Endodermal cell (in vitro differentiated cells): Measurements from ENCODE around the gene SMIM23. TPM values are rescaled to one million over a fixed set of nuclear protein-coding genes. Genes with fewer than 3 reads are reported as not detected.

Experiments used
- DNase-seq: peaks from one replicate; pipeline ENCODE4 v3.0.0-alpha.2; 2017
- H3K27ac ChIP-seq: 2 replicates; pipeline ENCODE4 v1.5.1; 2013; ENCODE audit warnings: mild to moderate bottlenecking, low read depth, low read length, moderate library complexity
- H3K27me3 ChIP-seq: 2 replicates; pipeline ENCODE4 v1.6.1; 2013; ENCODE audit warnings: mild to moderate bottlenecking, low read length, moderate library complexity; ENCODE audit not compliant: insufficient read depth, control insufficient read depth, poor library complexity, severe bottlenecking
- H3K36me3 ChIP-seq: 2 replicates; pipeline ENCODE4 v1.7.0; 2013; ENCODE audit warnings: mild to moderate bottlenecking, low read length, moderate library complexity; ENCODE audit not compliant: control insufficient read depth, insufficient read depth
- H3K4me1 ChIP-seq: one replicate; pipeline ENCODE4 v1.7.0; 2013; ENCODE audit warnings: low read length; ENCODE audit not compliant: control insufficient read depth, insufficient read depth
- H3K4me3 ChIP-seq: 2 replicates; pipeline ENCODE4 v1.5.1; 2013; ENCODE audit warnings: mild to moderate bottlenecking, low read length, moderate library complexity
- H3K9ac ChIP-seq: 2 replicates; pipeline ENCODE4 v1.6.1; 2013; ENCODE audit warnings: mild to moderate bottlenecking, low read length, moderate library complexity; ENCODE audit not compliant: poor library complexity, severe bottlenecking; ENCODE audit errors: extremely low read depth
- H3K9me3 ChIP-seq: 2 replicates; pipeline ENCODE4 v1.6.1; 2013; ENCODE audit warnings: mild to moderate bottlenecking, low read length, moderate library complexity; ENCODE audit not compliant: control insufficient read depth
- H3K27ac Mint-ChIP-seq: 2 replicates; pipeline ENCODE4 v1.8.0; 2020; ENCODE audit warnings: mixed read lengths
- H3K27me3 Mint-ChIP-seq: 2 replicates; pipeline ENCODE4 v1.8.0; 2021; ENCODE audit warnings: mild to moderate bottlenecking, mixed read lengths; ENCODE audit not compliant: insufficient read depth
- H3K36me3 Mint-ChIP-seq: 2 replicates; pipeline ENCODE4 v1.8.0; 2020; ENCODE audit warnings: low read depth, mixed read lengths
- H3K4me1 Mint-ChIP-seq: 2 replicates; pipeline ENCODE4 v1.8.0; 2020; ENCODE audit warnings: mixed read lengths
- H3K4me3 Mint-ChIP-seq: 2 replicates; pipeline ENCODE4 v1.8.0; 2020; ENCODE audit warnings: mild to moderate bottlenecking, moderate library complexity, mixed read lengths
- H3K9me3 Mint-ChIP-seq: 2 replicates; pipeline ENCODE4 v1.8.0; 2020; ENCODE audit warnings: mild to moderate bottlenecking, mixed read lengths
- CTCF ChIP-seq: fragments of 200-600 bp; sonication (generic); conservative IDR thresholded peaks from 2 replicates; pipeline ENCODE4 v1.5.0; 2021; ENCODE audit warnings: antibody characterized with exemption, mild to moderate bottlenecking
- WGBS, 2 experiments: methylation state at CpG; one replicate each; pipeline versions ENCODE4 v1.1.5 to v1.1.7; 2013; ENCODE audit warnings: missing lambda C conversion rate in 2 of 2, mixed read lengths in 1 of 2; ENCODE audit not compliant: insufficient coverage in 1 of 2, insufficient read length in 1 of 2; 5-methylcytosine and 5-hydroxymethylcytosine counted together
- long read RNA-seq, 4 experiments: library from polyadenylated mRNA in 2 of 4; library from RNA in 1 of 4; library from capped mRNA in 1 of 4; stranded (forward) in 3 of 4; unstranded in 1 of 4; transcript quantifications; one replicate each; pipeline ENCODE4 v2.0.0, GENCODE V29; 2020 to 2021; ENCODE audit warnings: inconsistent platforms in 1 of 4
- polyA plus RNA-seq, 2 experiments: library from polyadenylated mRNA; stranded (reverse); fragments of 50-300 nt; gene quantifications; one replicate each; pipeline ENCODE4 v1.2.3, GENCODE V29; 2013
- total RNA-seq, 2 donors: library from RNA; stranded (reverse); fragmentation: NEBNext Ultra II Directional in 1 of 2; extraction: Animal tissue kit (Norgen Biotek cat#: 25700) in 1 of 2; gene quantifications; 2 replicates in 1 of 2; 3 replicates in 1 of 2; pipeline ENCODE4 v1.2.1, GENCODE V29; 2021

Gene SMIM23
- not detected for total RNA-seq
- polyA plus RNA-seq (2013, experiment 1 of 2): not detected
- not detected for polyA plus RNA-seq (2013, experiment 2 of 2)
- long read RNA-seq, experiment 1: 0 reads
- long read RNA-seq, experiment 2: 0 reads
- long read RNA-seq, experiment 3: 0 reads
- long read RNA-seq, experiment 4: 0 reads

DNA sequence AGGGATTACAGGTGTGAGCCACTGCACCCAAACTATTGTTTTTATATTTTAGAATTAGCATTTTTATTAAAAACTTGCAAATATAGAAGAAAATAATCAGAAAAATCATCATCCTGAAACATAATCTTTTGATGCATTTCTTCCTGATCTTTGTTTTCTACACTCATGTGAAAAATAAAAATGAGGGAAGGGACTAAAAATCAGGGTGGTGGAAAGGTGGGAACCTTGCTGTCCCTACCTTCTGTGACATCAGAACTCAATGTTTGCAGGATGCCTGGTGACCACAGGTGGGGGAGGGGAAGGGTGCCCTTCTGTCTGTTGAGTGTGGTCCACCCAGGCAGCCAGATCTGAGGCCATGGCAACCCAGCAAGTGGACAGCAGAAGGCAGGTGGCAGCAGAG is at the start of gene SMIM23:
TSS of gene SMIM23 (plus strand) at position 301 of the 400 bp plus-strand sequence. CDS start at position 356, 55 bp downstream.
- Histone ChIP-seq H3K27ac (no peak within 1 kb of the TSS), H3K4me1 (no peaks in the 10 kb centered on the region), H3K9me3 (no peaks in the 10 kb centered on the region), H3K27me3 (no peaks in the 10 kb centered on the region), H3K9ac (no peak within 1 kb of the TSS), H3K4me3 (no peak within 1 kb of the TSS), H3K36me3 (no peaks in the 10 kb centered on the region)
- Mint-ChIP-seq H3K27ac (no peak within 1 kb of the TSS), H3K36me3 (no peaks in the 10 kb centered on the region), H3K9me3 (no peaks in the 10 kb centered on the region), H3K4me1 (no peaks in the 10 kb centered on the region), H3K4me3 (no peak within 1 kb of the TSS), H3K27me3 (peaks cover 1% of the 10 kb centered on the region)
- no peak for TF ChIP-seq CTCF
- no peak for DNase-seq

DNA sequence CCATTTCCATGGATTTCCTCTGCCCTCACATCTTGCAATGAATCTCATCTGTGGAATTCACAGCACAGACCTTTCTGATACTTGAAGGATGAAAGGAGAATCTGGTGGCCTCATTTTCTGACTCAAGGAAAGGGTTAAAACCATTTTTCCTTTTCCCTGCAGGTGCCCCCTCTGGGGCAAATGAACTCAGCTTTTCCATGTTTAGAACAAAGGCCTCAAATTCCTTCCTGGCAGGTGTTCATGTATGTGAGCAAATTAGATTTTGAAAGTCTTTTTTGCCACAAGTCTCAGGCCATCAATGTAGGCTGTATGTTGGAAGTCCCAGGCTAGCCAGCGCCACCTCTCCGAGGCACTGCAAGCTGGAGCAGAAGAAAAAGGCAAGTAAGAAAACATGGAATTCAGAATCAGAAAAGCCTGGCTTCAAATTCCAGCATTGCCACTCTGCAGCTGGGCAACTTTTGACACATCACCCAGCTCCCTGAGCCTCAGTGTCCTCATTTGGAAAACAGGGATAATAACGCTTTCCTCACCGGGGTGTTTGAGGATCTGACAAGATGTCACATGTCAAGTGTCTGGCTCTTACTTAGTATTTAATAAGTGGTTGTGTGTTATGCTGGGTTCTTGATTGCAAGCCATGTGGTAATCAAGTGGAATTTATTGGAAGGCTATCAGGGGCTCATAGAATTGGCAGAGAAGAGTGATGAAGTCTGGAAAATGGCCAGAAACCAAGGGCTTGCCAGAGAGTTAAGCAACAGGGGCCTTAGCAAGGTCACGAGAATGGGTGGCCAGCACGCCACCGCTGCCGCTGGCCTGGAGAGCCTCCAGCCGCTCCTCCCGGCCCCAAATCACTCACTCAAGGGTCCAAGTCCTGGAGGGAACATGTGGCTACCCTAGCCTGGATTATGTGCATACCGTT is 48.4 kb upstream of the SMIM23 start:
- H3K27ac Mint-ChIP-seq: no peak overlapping the region
- Histone ChIP-seq H3K9ac (no peak overlapping the region), H3K4me1 (peaks cover 6% of the 10 kb centered on the region), H3K9me3 (no peaks in the 10 kb centered on the region), H3K27ac (no peak overlapping the region), H3K4me3 (no peak overlapping the region), H3K27me3 (peaks cover 7% of the 10 kb centered on the region), H3K36me3 (no peaks in the 10 kb centered on the region)
- TF ChIP-seq CTCF: peak; percentile 9
- no peaks in the 10 kb centered on the region for H3K9me3 Mint-ChIP-seq
- peaks cover 32% of the 10 kb centered on the region for H3K4me1 Mint-ChIP-seq
- H3K36me3 Mint-ChIP-seq: no peaks in the 10 kb centered on the region
- 85 to 91% methylated on average over 4 to 11 of the region's 11 CpGs for WGBS, 2 experiments
- H3K27me3 Mint-ChIP-seq: peaks cover 3% of the 10 kb centered on the region
- no peak for DNase-seq
- no peak overlapping the region for H3K4me3 Mint-ChIP-seq

GRCh38 chr5:171738501-171738900 is 47.1 kb upstream of the SMIM23 start:
- Histone ChIP-seq H3K27me3 (peaks cover 7% of the 10 kb centered on the region), H3K27ac (no peak overlapping the region), H3K4me3 (no peak overlapping the region), H3K9ac (no peak overlapping the region), H3K9me3 (no peaks in the 10 kb centered on the region), H3K36me3 (no peaks in the 10 kb centered on the region), H3K4me1 (peaks cover 6% of the 10 kb centered on the region)
- Mint-ChIP-seq H3K36me3 (no peaks in the 10 kb centered on the region), H3K27me3 (peaks cover 5% of the 10 kb centered on the region), H3K27ac (no peak overlapping the region), H3K9me3 (no peaks in the 10 kb centered on the region), H3K4me1 (peaks cover 29% of the 10 kb centered on the region), H3K4me3 (no peak overlapping the region)
- no peak for DNase-seq
- WGBS, 2 experiments: 86 to 89% methylated on average over 8 of the region's 8 CpGs
- TF ChIP-seq CTCF: no peak
